GM12878 (cell line): ENCODE data around the gene SMARCAL1. TPM values are rescaled to one million over a fixed set of nuclear protein-coding genes. Genes with fewer than 3 reads are reported as not detected.

Experiments used
- EP300 ChIP-seq, 2 experiments: fragments of 150-350 bp in 1 of 2; IDR thresholded peaks; 2 replicates each; pipeline ENCODE4 v1.6.1; 2011 to 2012; ENCODE audit warnings: low read depth in 2 of 2, low read length in 2 of 2, borderline replicate concordance in 1 of 2, improper control_type of control experiment in 1 of 2, inconsistent platforms in 1 of 2; ENCODE audit not compliant: control insufficient read depth in 1 of 2
- EZH2 ChIP-seq: IDR thresholded peaks from 2 replicates; pipeline ENCODE4 v1.6.1; 2012; ENCODE audit warnings: low read depth, mild to moderate bottlenecking, control low read depth, inconsistent platforms, low read length, borderline replicate concordance; ENCODE audit not compliant: control insufficient read depth
- FOXK2 ChIP-seq: fragments of 450-650 bp; IDR thresholded peaks from 2 replicates; pipeline ENCODE4 v1.6.1; 2017; ENCODE audit warnings: mild to moderate bottlenecking, moderate library complexity
- HSF1 ChIP-seq: fragments of 150-350 bp; IDR thresholded peaks from 2 replicates; pipeline ENCODE4 v1.6.1; 2014; ENCODE audit warnings: mild to moderate bottlenecking, low read depth, low read length
- IRF4 ChIP-seq: IDR thresholded peaks from 2 replicates; pipeline ENCODE4 v1.6.1; 2011; ENCODE audit warnings: low read depth, low read length
- IRF5 ChIP-seq: fragments of 450-650 bp; IDR thresholded peaks from 2 replicates; pipeline ENCODE4 v1.6.1; 2017; ENCODE audit warnings: borderline replicate concordance
- MEF2B ChIP-seq: fragments of 450-650 bp; IDR thresholded peaks from 2 replicates; pipeline ENCODE4 v1.6.1; 2018; ENCODE audit warnings: mild to moderate bottlenecking, moderate library complexity; ENCODE audit not compliant: partially characterized antibody, poor library complexity, severe bottlenecking
- MTA3 ChIP-seq: IDR thresholded peaks from 2 replicates; pipeline ENCODE4 v1.6.1; 2012; ENCODE audit warnings: low read length, inconsistent platforms, borderline replicate concordance
- NRF1 ChIP-seq: conservative IDR thresholded peaks from 2 replicates; pipeline ENCODE4 v1.6.1; 2011; ENCODE audit warnings: mild to moderate bottlenecking, low read depth, low read length, improper control_type of control experiment
- PML ChIP-seq: IDR thresholded peaks from 2 replicates; pipeline ENCODE4 v1.6.1; 2012; ENCODE audit warnings: low read length, inconsistent platforms
- POLR2AphosphoS5 ChIP-seq: IDR thresholded peaks from 2 replicates; pipeline ENCODE4 v1.6.1; 2011; ENCODE audit warnings: mild to moderate bottlenecking, low read length, inconsistent platforms
- POU2F2 ChIP-seq: IDR thresholded peaks from 3 replicates; pipeline ENCODE4 v1.6.1; 2011; ENCODE audit warnings: low read depth, mild to moderate bottlenecking, low read length, borderline replicate concordance
- SIX5 ChIP-seq: IDR thresholded peaks from 2 replicates; pipeline ENCODE4 v1.6.1; 2011; ENCODE audit warnings: mild to moderate bottlenecking, low read depth, low read length, moderate library complexity; ENCODE audit not compliant: severe bottlenecking
- SRF ChIP-seq, 2 experiments: IDR thresholded peaks; 2 replicates each; pipeline ENCODE4 v1.6.1; 2011; ENCODE audit warnings: low read depth in 2 of 2, low read length in 2 of 2, mild to moderate bottlenecking in 1 of 2, moderate library complexity in 1 of 2
- SUPT20H ChIP-seq: IDR thresholded peaks from 2 replicates; pipeline ENCODE4 v1.6.1; 2011; ENCODE audit warnings: low read depth, mild to moderate bottlenecking, low read length, moderate library complexity, borderline replicate concordance; ENCODE audit not compliant: control insufficient read depth
- YBX1 ChIP-seq: fragments of 450-650 bp; IDR thresholded peaks from 2 replicates; pipeline ENCODE4 v1.6.1; 2016; ENCODE audit warnings: antibody characterized with exemption
- ZNF687 ChIP-seq: fragments of 450-650 bp; IDR thresholded peaks from 2 replicates; pipeline ENCODE4 v1.6.1; 2017; ENCODE audit warnings: mild to moderate bottlenecking, moderate library complexity
- ZZZ3 ChIP-seq: IDR thresholded peaks from 2 replicates; pipeline ENCODE4 v1.6.1; 2011; ENCODE audit warnings: low read depth; ENCODE audit not compliant: control insufficient read depth, insufficient read length
- polyA plus RNA-seq, 11 experiments: library from polyadenylated mRNA; depleted of rRNA in 4 of 11; unstranded in 6 of 11; stranded (reverse) in 5 of 11; fragments of >200 nt; fragmentation: Nextera tagmentation in 4 of 11; fragmentation: Illumina TruSeq in 1 of 11; extraction: Ambion mirVana in 4 of 11; extraction: Trizol in 1 of 11; gene quantifications; 1 replicate in 1 of 11; 2 replicates in 10 of 11; pipeline versions ENCODE4 v1.2.1 to v1.2.3, GENCODE V29; 2011 to 2016; ENCODE audit warnings: inconsistent platforms in 2 of 11, missing spikeins in 2 of 11, low read depth in 1 of 11
- total RNA-seq, 4 experiments: library from RNA; depleted of rRNA in 3 of 4; stranded (reverse); fragments of >200 nt in 3 of 4; fragmentation: Illumina TruSeq in 1 of 4; extraction: Trizol in 1 of 4; gene quantifications; 2 replicates each; pipeline versions ENCODE4 v1.2.1 to v1.2.3, GENCODE V29; 2013 to 2021

SMARCAL1 gene
- total and polyA plus RNA-seq, 10 of the 15 experiments (the other 5 are each of a cell fraction or from before 2014, with no cell fraction given), result 10.8 to 32.9 (median 21.8) TPM

GRCh38 chr2:216491793-216492596, 79.7 kb downstream of the SMARCAL1 start (continued):
- TF ChIP-seq EZH2 (0 out of 2 replicates have a peak, but pooled peaks have one; percentile 50), ZZZ3 (no peak), IRF4 (no peak), SUPT20H (no peak), MTA3 (peak; percentile 70; the same call in 1 of the 2 replicates), MEF2B (peak; percentile 63), NRF1 (no peak), IRF5 (no peak), SIX5 (no peak), EP300 (IDR thresholded peaks at IDR 0.05; ENCODE audit: borderline replicate concordance in 1 of 2, control insufficient read depth in 1 of 2, low read depth in 2 of 2, low read length in 2 of 2) (no peak), SRF (IDR thresholded peaks at IDR 0.05; ENCODE audit: low read depth in 2 of 2, low read length in 2 of 2) (peak; percentile 64 to 92), FOXK2 (no peak; the same call in 1 of the 2 replicates), POLR2AphosphoS5 (peak; percentile 64; the same call in 1 of the 2 replicates), PML (peak; percentile 43; the same call in 1 of the 2 replicates), POU2F2 (peak; percentile 69; the same call in 2 of the 3 replicates), HSF1 (no peak), ZNF687 (peak; percentile 68; the same call in 1 of the 2 replicates), YBX1 (no peak)
